Tibial artery (tissue), 4 donors: ENCODE results near the gene ITGB4.

Experiments
- DNase-seq, 2 donors: peaks; one replicate each; pipeline ENCODE4 v3.0.0-alpha.2; 2019
- H3K27ac ChIP-seq, 2 donors: fragments of 200-600 bp; sonication (generic) in 1 of 2; 1 replicate in 1 of 2; 2 replicates in 1 of 2; pipeline ENCODE4 v1.5.1; 2018 to 2019; ENCODE audit warnings: mild to moderate bottlenecking in 1 of 2
- H3K27me3 ChIP-seq, 2 donors: fragments of 200-600 bp; sonication (generic) in 1 of 2; one replicate each; pipeline versions ENCODE4 v1.5.1 to v1.6.0; 2016 to 2019
- H3K36me3 ChIP-seq, 3 donors: fragments of 200-600 bp; sonication (generic) in 2 of 3; one replicate each; pipeline ENCODE4 v1.5.1; 2016 to 2019; ENCODE audit warnings: mild to moderate bottlenecking in 2 of 3
- H3K4me1 ChIP-seq, 4 donors: fragments of 200-600 bp; sonication (generic) in 2 of 4; 1 replicate in 3 of 4; 2 replicates in 1 of 4; pipeline ENCODE4 v1.5.1; 2016 to 2019
- H3K4me3 ChIP-seq, 2 donors: fragments of 200-600 bp; sonication (generic) in 1 of 2; 1 replicate in 1 of 2; 2 replicates in 1 of 2; pipeline ENCODE4 v1.5.1; 2018 to 2019; ENCODE audit warnings: mild to moderate bottlenecking in 2 of 2
- H3K9me3 ChIP-seq, 3 donors: fragments of 200-600 bp; sonication (generic) in 1 of 3; one replicate each; pipeline ENCODE4 v1.5.1; 2016 to 2019
- CTCF ChIP-seq, 2 experiments: fragments of 200-600 bp in 1 of 2; fragments of 450-650 bp in 1 of 2; IDR thresholded peaks; one replicate each; pipeline ENCODE4 v1.5.1; 2017 to 2019; ENCODE audit warnings: antibody characterized with exemption in 2 of 2, mild to moderate bottlenecking in 1 of 2, moderate library complexity in 1 of 2
- intact Hi-C: fragments of 100-400 bp; cut with DNase I; formaldehyde crosslinking; loops from one replicate; pipeline ENCODE4 v1.15.0; 2023; ENCODE audit warnings: low total_unique reads

Gene ITGB4

GRCh38 chr17:75784473-75785015 is 63.3 kb downstream of the ITGB4 start, which contains the start of gene UNK:
TSS of gene UNK (plus strand) at chr17:75784806. CDS start at chr17:75784881, 75 bp downstream.
- intact Hi-C loops: no loop called here
- Histone ChIP-seq H3K27ac (peak within 1 kb of the TSS; percentile 95 to 96), H3K27me3 (no peaks in the 10 kb centered on the region), H3K36me3 (no peaks in the 10 kb centered on the region), H3K4me3 (peak within 1 kb of the TSS; percentile 60 to 71), H3K4me1 (peaks cover 4 to 59% (median 41%) of the 10 kb centered on the region in 4 donors), H3K9me3 (no peaks in the 10 kb centered on the region)
- no peak for TF ChIP-seq CTCF (IDR thresholded peaks at IDR 0.05)
- DNase-seq: peak; percentile 98 to 99

- H3K4me1 ChIP-seq: peaks cover 4 to 57% (median 39%) of the 10 kb centered on the region in 4 donors
- no peak for TF ChIP-seq CTCF (IDR thresholded peaks at IDR 0.05)
- H3K9me3 ChIP-seq: no peaks in the 10 kb centered on the region
- no peaks in the 10 kb centered on the region for H3K36me3 ChIP-seq
- intact Hi-C loops: no loop called here
- H3K27me3 ChIP-seq: no peaks in the 10 kb centered on the region
- DNase-seq: peak; percentile 83 to 96
- peak overlapping the region; percentile 60 to 71 for H3K4me3 ChIP-seq
- peak overlapping the region; percentile 95 to 96 for H3K27ac ChIP-seq
Observed at GRCh38 chr17:75785016-75785890, 64.0 kb downstream of the ITGB4 start.

GRCh38 chr17:75791254-75791653 is 70.0 kb downstream of the ITGB4 start:
- no peaks in the 10 kb centered on the region for H3K9me3 ChIP-seq
- no peak for DNase-seq
- H3K36me3 ChIP-seq: peaks cover 0 to 15% (median 3%) of the 10 kb centered on the region in 3 donors
- H3K27me3 ChIP-seq: no peaks in the 10 kb centered on the region
- peaks cover 0 to 30% (median 17%) of the 10 kb centered on the region in 4 donors for H3K4me1 ChIP-seq
- H3K27ac ChIP-seq: no peak overlapping the region
- intact Hi-C loops: no loop called here
- no peak for TF ChIP-seq CTCF (IDR thresholded peaks at IDR 0.05)
- H3K4me3 ChIP-seq: no peak overlapping the region

- no peak overlapping the region for H3K4me3 ChIP-seq
- no peaks in the 10 kb centered on the region for H3K9me3 ChIP-seq
- peaks cover 0 to 10% (median 2%) of the 10 kb centered on the region in 4 donors for H3K4me1 ChIP-seq
- peaks cover 4 to 29% (median 13%) of the 10 kb centered on the region in 3 donors for H3K36me3 ChIP-seq
- no peak for DNase-seq
- H3K27ac ChIP-seq: no peak overlapping the region
- intact Hi-C loops: no loop called here
- TF ChIP-seq CTCF (IDR thresholded peaks at IDR 0.05): no peak
- H3K27me3 ChIP-seq: no peaks in the 10 kb centered on the region
Observed at GRCh38 chr17:75793460-75793859, 72.2 kb downstream of the ITGB4 start.

- no peak for TF ChIP-seq CTCF (IDR thresholded peaks at IDR 0.05)
- H3K9me3 ChIP-seq: no peaks in the 10 kb centered on the region
- H3K4me1 ChIP-seq: peaks cover 0 to 4% (median 0%) of the 10 kb centered on the region in 4 donors
- peaks cover 6 to 53% (median 22%) of the 10 kb centered on the region in 3 donors for H3K36me3 ChIP-seq
- intact Hi-C loops: no loop called here
- no peaks in the 10 kb centered on the region for H3K27me3 ChIP-seq
- H3K4me3 ChIP-seq: no peak overlapping the region
- DNase-seq: peak in 1 of 2 donors; percentile 33
- H3K27ac ChIP-seq: no peak overlapping the region
Observed at GRCh38 chr17:75795820-75796607, 74.8 kb downstream of the ITGB4 start.
